Measurements from ENCODE around the gene CDH24. TPM values are rescaled to one million over a fixed set of nuclear protein-coding genes. Genes with fewer than 3 reads are reported as not detected.

The CDH24 gene
- polyA plus RNA-seq, 1 donor (not counting 4 experiments of a cell fraction or from before 2014, with no cell fraction given): 3.9 TPM

DNA sequence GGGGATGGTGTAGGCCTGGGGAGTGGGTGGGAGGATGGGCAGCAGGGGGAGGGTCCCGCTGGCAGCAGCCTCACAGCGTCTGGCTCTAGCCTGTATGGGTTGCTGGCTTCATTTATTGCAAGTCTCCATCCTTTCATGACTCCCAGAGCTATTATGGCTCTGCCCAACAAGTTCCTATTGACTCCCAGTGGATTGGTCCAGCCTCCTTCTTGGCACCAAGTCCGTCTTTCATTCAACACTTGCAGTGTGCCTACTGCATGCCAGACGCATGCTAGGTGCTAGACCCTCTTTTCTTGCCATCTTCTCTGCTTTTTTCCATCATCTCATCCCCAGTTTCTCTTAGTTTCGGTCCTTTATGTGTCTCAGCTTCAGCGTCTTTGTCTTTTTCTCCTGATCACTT, 14.2 kb downstream of the CDH24 start:
- FAIRE-seq (no peak), DNase-seq (ENCODE audit: low read depth, low spot score) (no peak)
- Histone ChIP-seq H3K4me3 (ENCODE audit: control insufficient read depth in 2 of 3, extremely low read depth in 1 of 3, insufficient read depth in 2 of 3, low read depth in 1 of 3, low read length in 3 of 3) (no peak overlapping the region), H3K4me1 (ENCODE audit: control insufficient read depth, extremely low read depth, insufficient read depth, low read length) (no peaks in the 10 kb centered on the region), H4K20me1 (ENCODE audit: control insufficient read depth, extremely low read depth, insufficient read depth, low read length) (no peaks in the 10 kb centered on the region), H3K9me1 (ENCODE audit: control insufficient read depth, extremely low read depth, insufficient read depth, low read length) (no peaks in the 10 kb centered on the region), H3K27me3 (ENCODE audit: control insufficient read depth, extremely low read depth, insufficient read depth, low read length) (no peaks in the 10 kb centered on the region), H3K36me3 (ENCODE audit: control insufficient read depth in 2 of 2, extremely low read depth in 1 of 2, insufficient read depth in 2 of 2, low read length in 2 of 2) (no peaks in the 10 kb centered on the region), H2AFZ (ENCODE audit: control insufficient read depth, low read length) (no peak overlapping the region), H3K79me2 (ENCODE audit: control insufficient read depth, insufficient read depth, low read length) (no peaks in the 10 kb centered on the region), H3K4me2 (ENCODE audit: control insufficient read depth, extremely low read depth, insufficient read depth, low read depth, low read length) (no peak overlapping the region), H3K9me3 (ENCODE audit: control insufficient read depth, low read depth, low read length) (no peaks in the 10 kb centered on the region), H3K9ac (ENCODE audit: control insufficient read depth, extremely low read depth, insufficient read depth, low read length) (no peak overlapping the region), H3K27ac (ENCODE audit: control insufficient read depth, insufficient read depth, low read length) (no peak overlapping the region)
- TF ChIP-seq, protein P1, sequence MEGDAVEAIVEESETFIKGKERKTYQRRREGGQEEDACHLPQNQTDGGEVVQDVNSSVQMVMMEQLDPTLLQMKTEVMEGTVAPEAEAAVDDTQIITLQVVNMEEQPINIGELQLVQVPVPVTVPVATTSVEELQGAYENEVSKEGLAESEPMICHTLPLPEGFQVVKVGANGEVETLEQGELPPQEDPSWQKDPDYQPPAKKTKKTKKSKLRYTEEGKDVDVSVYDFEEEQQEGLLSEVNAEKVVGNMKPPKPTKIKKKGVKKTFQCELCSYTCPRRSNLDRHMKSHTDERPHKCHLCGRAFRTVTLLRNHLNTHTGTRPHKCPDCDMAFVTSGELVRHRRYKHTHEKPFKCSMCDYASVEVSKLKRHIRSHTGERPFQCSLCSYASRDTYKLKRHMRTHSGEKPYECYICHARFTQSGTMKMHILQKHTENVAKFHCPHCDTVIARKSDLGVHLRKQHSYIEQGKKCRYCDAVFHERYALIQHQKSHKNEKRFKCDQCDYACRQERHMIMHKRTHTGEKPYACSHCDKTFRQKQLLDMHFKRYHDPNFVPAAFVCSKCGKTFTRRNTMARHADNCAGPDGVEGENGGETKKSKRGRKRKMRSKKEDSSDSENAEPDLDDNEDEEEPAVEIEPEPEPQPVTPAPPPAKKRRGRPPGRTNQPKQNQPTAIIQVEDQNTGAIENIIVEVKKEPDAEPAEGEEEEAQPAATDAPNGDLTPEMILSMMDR (optimal IDR thresholded peaks at IDR 0.05 in 1 of 3, IDR thresholded peaks at IDR 0.05 in 1 of 3, conservative IDR thresholded peaks at IDR 0.05 in 1 of 3; ENCODE audit: extremely low read depth in 1 of 3, insufficient read depth in 2 of 3, low read length in 3 of 3): no peak
- no peak for TF ChIP-seq EZH2 (IDR thresholded peaks at IDR 0.05; ENCODE audit: low read length)
- dilution Hi-C loops (cut with MboI; ENCODE audit: extremely low pct_ligation_motif_present, low sequenced_read_pairs): no loop called here

DNA sequence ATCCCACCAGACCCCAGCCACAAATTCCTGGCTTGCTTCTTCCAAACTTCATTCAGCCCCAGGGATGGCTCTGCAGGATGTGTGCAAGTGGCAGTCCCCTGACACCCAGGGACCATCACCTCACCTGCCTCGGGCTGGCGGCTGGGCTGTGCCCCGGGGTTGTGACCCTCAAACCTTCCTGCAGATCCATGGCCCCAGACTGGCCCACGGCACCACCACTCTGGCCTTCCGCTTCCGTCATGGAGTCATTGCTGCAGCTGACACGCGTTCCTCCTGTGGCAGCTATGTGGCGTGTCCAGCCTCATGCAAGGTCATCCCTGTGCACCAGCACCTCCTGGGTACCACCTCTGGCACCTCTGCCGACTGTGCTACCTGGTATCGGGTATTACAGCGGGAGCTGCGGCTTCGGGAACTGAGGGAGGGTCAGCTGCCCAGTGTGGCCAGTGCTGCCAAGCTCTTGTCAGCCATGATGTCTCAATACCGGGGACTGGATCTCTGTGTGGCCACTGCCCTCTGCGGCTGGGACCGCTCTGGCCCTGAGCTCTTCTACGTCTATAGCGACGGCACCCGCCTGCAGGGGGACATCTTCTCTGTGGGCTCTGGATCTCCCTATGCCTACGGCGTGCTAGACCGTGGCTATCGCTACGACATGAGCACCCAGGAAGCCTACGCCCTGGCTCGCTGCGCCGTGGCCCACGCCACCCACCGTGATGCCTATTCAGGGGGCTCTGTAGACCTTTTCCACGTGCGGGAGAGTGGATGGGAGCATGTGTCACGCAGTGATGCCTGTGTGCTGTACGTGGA, 15.0 kb downstream of the CDH24 start, which contains the start of gene PSMB11:
TSS of gene PSMB11 (plus strand) at position 51 of the 804 bp plus-strand sequence. CDS start at position 65, 14 bp downstream.
- no peak within 1 kb of the TSS for H3K4me2 ChIP-seq (ENCODE audit: control insufficient read depth, extremely low read depth, insufficient read depth, low read depth, low read length)
- FAIRE-seq: no peak
- dilution Hi-C loops (cut with MboI; ENCODE audit: extremely low pct_ligation_motif_present, low sequenced_read_pairs): no loop called here

More for the DNA sequence above, 15.0 kb downstream of the CDH24 start, which contains the start of gene PSMB11:
- Histone ChIP-seq H3K9ac (ENCODE audit: control insufficient read depth, extremely low read depth, insufficient read depth, low read length) (no peak within 1 kb of the TSS), H3K4me1 (ENCODE audit: control insufficient read depth, extremely low read depth, insufficient read depth, low read length) (no peaks in the 10 kb centered on the region), H3K9me3 (ENCODE audit: control insufficient read depth, low read depth, low read length) (no peaks in the 10 kb centered on the region), H2AFZ (ENCODE audit: control insufficient read depth, low read length) (no peak within 1 kb of the TSS), H4K20me1 (ENCODE audit: control insufficient read depth, extremely low read depth, insufficient read depth, low read length) (no peaks in the 10 kb centered on the region), H3K9me1 (ENCODE audit: control insufficient read depth, extremely low read depth, insufficient read depth, low read length) (no peaks in the 10 kb centered on the region), H3K79me2 (ENCODE audit: control insufficient read depth, insufficient read depth, low read length) (no peaks in the 10 kb centered on the region), H3K27me3 (ENCODE audit: control insufficient read depth, extremely low read depth, insufficient read depth, low read length) (no peaks in the 10 kb centered on the region), H3K27ac (ENCODE audit: control insufficient read depth, insufficient read depth, low read length) (no peak within 1 kb of the TSS), H3K36me3 (ENCODE audit: control insufficient read depth in 2 of 2, extremely low read depth in 1 of 2, insufficient read depth in 2 of 2, low read length in 2 of 2) (no peaks in the 10 kb centered on the region), H3K4me3 (ENCODE audit: control insufficient read depth in 2 of 3, extremely low read depth in 1 of 3, insufficient read depth in 2 of 3, low read depth in 1 of 3, low read length in 3 of 3) (no peak within 1 kb of the TSS)
- TF ChIP-seq, protein P1 (optimal IDR thresholded peaks at IDR 0.05 in 1 of 3, IDR thresholded peaks at IDR 0.05 in 1 of 3, conservative IDR thresholded peaks at IDR 0.05 in 1 of 3; ENCODE audit: extremely low read depth in 1 of 3, insufficient read depth in 2 of 3, low read length in 3 of 3): no peak
- TF ChIP-seq EZH2 (IDR thresholded peaks at IDR 0.05; ENCODE audit: low read length): no peak
- DNase-seq (ENCODE audit: low read depth, low spot score): no peak
